ENCODE data around the gene IPMK.

GRCh38 chr10:58189269-58189668 lies 78.4 kb downstream of the IPMK start:
- TF ChIP-seq CTCF (conservative IDR thresholded peaks at IDR 0.05 in 1 of 2, IDR thresholded peaks at IDR 0.05 in 1 of 2; ENCODE audit: low read depth in 1 of 2, low read length in 2 of 2) (no peak), EZH2 (IDR thresholded peaks at IDR 0.05; ENCODE audit: low read length, missing control alignments) (no peak)
